Glutamatergic neuron (in vitro differentiated cells): ENCODE measurements around the gene RARA. TPM values are rescaled to one million over a fixed set of nuclear protein-coding genes. Genes with fewer than 3 reads are reported as not detected.

Experiments used
- DNase-seq: peaks from one replicate; pipeline ENCODE4 v3.0.0; 2022
- H3K27ac Mint-ChIP-seq: one replicate; pipeline ENCODE4 v1.8.0; 2020; ENCODE audit warnings: mild to moderate bottlenecking, mixed read lengths, inconsistent platforms; ENCODE audit not compliant: unreplicated experiment
- H3K27me3 Mint-ChIP-seq: one replicate; pipeline ENCODE4 v1.8.0; 2020; ENCODE audit warnings: mild to moderate bottlenecking, moderate library complexity, mixed read lengths, inconsistent platforms; ENCODE audit not compliant: unreplicated experiment
- H3K36me3 Mint-ChIP-seq: one replicate; pipeline ENCODE4 v1.8.0; 2020; ENCODE audit warnings: mild to moderate bottlenecking, mixed read lengths, inconsistent platforms; ENCODE audit not compliant: unreplicated experiment
- H3K4me1 Mint-ChIP-seq: one replicate; pipeline ENCODE4 v1.8.0; 2020; ENCODE audit warnings: mild to moderate bottlenecking, low read depth, mixed read lengths, inconsistent platforms; ENCODE audit not compliant: unreplicated experiment
- H3K4me3 Mint-ChIP-seq: one replicate; pipeline ENCODE4 v1.8.0; 2020; ENCODE audit warnings: mild to moderate bottlenecking, mixed read lengths, inconsistent platforms; ENCODE audit not compliant: unreplicated experiment
- H3K9me3 Mint-ChIP-seq: one replicate; pipeline ENCODE4 v1.8.0; 2020; ENCODE audit warnings: mild to moderate bottlenecking, moderate library complexity, mixed read lengths, inconsistent platforms; ENCODE audit not compliant: unreplicated experiment
- total RNA-seq: library from RNA; stranded (reverse); fragmentation: NEBNext Ultra II Directional; extraction: Animal tissue kit (Norgen Biotek cat#: 25700); gene quantifications from one replicate; pipeline ENCODE4 v1.2.1, GENCODE V29; 2021; ENCODE audit not compliant: unreplicated experiment
- TF ChIP-seq, protein P1 (sequence below): fragments of 200-600 bp; sonication (generic); IDR thresholded peaks from one replicate; pipeline ENCODE4 v1.5.0; 2021; ENCODE audit not compliant: partially characterized antibody, unreplicated experiment

The RARA gene
- total RNA-seq, 1 donor from 2014 or later, result 26.2 TPM

DNA sequence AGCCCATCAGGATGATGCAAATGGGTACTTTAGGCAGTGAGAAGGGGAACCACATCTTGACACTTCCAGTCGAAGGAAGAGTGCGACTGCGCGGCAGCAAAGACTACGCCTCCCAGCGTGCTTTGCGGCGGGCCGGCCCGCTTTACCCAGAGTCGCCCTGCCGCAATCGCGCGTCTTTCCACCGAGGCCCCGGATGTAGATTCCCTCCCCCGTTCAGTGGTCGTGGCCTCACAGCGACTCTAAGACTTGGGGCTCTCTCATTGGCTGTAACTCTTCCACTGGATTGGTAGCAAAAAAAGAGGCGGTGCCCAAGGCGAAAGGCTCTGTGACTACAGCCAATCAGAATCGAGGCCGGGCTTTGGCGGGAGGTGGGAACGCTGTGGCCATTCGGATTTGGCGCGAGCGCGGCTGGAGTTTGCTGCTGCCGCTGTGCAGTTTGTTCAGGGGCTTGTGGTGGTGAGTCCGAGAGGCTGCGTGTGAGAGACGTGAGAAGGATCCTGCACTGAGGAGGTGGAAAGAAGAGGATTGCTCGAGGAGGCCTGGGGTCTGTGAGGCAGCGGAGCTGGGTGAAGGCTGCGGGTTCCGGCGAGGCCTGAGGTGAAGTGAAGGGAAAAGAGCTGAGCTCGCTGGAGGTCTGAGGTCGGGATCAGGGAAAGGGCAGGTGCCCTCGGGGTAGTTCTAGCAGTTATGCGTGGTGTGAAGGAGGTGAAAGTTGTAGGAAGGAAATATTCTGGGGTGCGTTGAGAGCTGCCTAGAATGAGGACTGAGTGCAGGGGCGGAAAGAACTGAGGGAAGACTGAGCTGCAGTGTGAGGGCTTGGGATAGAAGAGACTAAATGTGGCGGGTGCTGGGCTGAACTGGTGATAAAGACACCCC lies 21.2 kb upstream of the RARA start, which contains the start of gene CDC6:
TSS of gene CDC6 (plus strand) at position 386 of the 876 bp plus-strand sequence. CDS start 1,542 bp downstream, outside the sequence.
- Mint-ChIP-seq H3K36me3 (no peaks in the 10 kb centered on the region), H3K27ac (no peak within 1 kb of the TSS), H3K4me3 (peak within 1 kb of the TSS; percentile 100), H3K27me3 (peaks cover 6% of the 10 kb centered on the region), H3K9me3 (no peaks in the 10 kb centered on the region), H3K4me1 (peaks cover 6% of the 10 kb centered on the region)
- TF ChIP-seq, protein P1, sequence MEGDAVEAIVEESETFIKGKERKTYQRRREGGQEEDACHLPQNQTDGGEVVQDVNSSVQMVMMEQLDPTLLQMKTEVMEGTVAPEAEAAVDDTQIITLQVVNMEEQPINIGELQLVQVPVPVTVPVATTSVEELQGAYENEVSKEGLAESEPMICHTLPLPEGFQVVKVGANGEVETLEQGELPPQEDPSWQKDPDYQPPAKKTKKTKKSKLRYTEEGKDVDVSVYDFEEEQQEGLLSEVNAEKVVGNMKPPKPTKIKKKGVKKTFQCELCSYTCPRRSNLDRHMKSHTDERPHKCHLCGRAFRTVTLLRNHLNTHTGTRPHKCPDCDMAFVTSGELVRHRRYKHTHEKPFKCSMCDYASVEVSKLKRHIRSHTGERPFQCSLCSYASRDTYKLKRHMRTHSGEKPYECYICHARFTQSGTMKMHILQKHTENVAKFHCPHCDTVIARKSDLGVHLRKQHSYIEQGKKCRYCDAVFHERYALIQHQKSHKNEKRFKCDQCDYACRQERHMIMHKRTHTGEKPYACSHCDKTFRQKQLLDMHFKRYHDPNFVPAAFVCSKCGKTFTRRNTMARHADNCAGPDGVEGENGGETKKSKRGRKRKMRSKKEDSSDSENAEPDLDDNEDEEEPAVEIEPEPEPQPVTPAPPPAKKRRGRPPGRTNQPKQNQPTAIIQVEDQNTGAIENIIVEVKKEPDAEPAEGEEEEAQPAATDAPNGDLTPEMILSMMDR, result no peak
- DNase-seq, result peak; percentile 98

DNA sequence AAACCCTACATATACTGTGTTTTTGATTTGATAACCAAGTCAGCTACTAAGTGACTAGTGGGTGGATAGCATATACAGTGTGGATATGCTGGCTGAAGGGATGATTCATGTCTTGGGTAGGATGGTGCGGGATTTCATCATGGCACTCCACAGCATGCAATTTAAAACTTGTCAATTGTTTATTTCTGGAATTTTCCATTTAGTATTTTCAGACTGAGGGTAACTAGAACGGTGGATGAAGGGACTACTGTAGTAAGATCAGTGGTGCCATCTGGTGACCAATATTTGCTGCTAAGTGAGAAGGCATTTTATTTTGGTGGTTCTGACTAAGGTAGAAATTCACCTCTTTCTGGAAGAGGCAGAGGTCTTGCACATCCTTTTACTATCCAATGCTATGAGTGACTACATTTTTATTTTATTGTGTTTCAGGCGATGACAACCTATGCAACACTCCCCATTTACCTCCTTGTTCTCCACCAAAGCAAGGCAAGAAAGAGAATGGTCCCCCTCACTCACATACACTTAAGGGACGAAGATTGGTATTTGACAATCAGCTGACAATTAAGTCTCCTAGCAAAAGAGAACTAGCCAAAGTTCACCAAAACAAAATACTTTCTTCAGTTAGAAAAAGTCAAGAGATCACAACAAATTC lies 18.2 kb upstream of the RARA start:
- H3K4me3 Mint-ChIP-seq, result no peak overlapping the region
- H3K27ac Mint-ChIP-seq, result no peak overlapping the region
- H3K9me3 Mint-ChIP-seq, result no peaks in the 10 kb centered on the region
- H3K4me1 Mint-ChIP-seq, result peaks cover 6% of the 10 kb centered on the region
- peaks cover 7% of the 10 kb centered on the region for H3K27me3 Mint-ChIP-seq
- TF ChIP-seq, protein P1, result no peak
- no peak for DNase-seq
- H3K36me3 Mint-ChIP-seq, result no peaks in the 10 kb centered on the region

DNA sequence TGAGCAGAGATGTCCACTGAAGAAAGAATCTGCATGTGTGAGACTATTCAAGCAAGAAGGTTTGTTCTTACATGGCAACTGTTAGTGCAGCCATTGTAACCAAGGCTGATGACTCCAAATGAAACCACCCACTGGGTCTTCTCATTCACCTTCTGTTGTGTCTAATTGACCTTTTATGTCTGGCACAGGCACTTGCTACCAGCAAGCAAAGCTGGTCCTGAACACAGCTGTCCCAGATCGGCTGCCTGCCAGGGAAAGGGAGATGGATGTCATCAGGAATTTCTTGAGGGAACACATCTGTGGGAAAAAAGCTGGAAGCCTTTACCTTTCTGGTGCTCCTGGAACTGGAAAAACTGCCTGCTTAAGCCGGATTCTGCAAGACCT lies 17.7 kb upstream of the RARA start:
- no peak overlapping the region for H3K27ac Mint-ChIP-seq

DNA sequence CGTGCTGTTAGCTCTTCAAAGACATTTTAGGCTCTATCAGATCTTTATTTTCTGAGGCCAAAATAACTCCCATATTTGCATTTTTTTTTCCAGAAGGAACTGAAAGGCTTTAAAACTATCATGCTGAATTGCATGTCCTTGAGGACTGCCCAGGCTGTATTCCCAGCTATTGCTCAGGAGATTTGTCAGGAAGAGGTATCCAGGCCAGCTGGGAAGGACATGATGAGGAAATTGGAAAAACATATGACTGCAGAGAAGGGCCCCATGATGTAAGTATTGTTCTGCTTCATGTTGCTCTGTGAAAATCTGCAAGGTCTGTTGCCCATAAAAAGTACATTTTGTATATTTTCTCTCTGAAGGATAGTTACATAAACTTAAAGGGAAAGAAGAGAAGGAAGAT lies 15.6 kb upstream of the RARA start:
- no peak for DNase-seq
- Mint-ChIP-seq H3K4me1 (no peaks in the 10 kb centered on the region), H3K27ac (no peak overlapping the region), H3K9me3 (no peaks in the 10 kb centered on the region), H3K4me3 (no peak overlapping the region), H3K36me3 (no peaks in the 10 kb centered on the region), H3K27me3 (peaks cover 2% of the 10 kb centered on the region)
- TF ChIP-seq, protein P1, result no peak

More for the DNA sequence above, 17.7 kb upstream of the RARA start:
- Mint-ChIP-seq H3K27me3 (peaks cover 8% of the 10 kb centered on the region), H3K36me3 (no peaks in the 10 kb centered on the region), H3K4me1 (peaks cover 6% of the 10 kb centered on the region), H3K9me3 (no peaks in the 10 kb centered on the region), H3K4me3 (no peak overlapping the region)
- TF ChIP-seq, protein P1, result no peak
- no peak for DNase-seq
